ELR (cell line): Measurements from ENCODE around the gene HMCN2.

Experiments used
- DNase-seq: peaks from one replicate; pipeline ENCODE4 v3.0.0-alpha.2; 2015; ENCODE audit warnings: low read depth

Gene HMCN2

DNA sequence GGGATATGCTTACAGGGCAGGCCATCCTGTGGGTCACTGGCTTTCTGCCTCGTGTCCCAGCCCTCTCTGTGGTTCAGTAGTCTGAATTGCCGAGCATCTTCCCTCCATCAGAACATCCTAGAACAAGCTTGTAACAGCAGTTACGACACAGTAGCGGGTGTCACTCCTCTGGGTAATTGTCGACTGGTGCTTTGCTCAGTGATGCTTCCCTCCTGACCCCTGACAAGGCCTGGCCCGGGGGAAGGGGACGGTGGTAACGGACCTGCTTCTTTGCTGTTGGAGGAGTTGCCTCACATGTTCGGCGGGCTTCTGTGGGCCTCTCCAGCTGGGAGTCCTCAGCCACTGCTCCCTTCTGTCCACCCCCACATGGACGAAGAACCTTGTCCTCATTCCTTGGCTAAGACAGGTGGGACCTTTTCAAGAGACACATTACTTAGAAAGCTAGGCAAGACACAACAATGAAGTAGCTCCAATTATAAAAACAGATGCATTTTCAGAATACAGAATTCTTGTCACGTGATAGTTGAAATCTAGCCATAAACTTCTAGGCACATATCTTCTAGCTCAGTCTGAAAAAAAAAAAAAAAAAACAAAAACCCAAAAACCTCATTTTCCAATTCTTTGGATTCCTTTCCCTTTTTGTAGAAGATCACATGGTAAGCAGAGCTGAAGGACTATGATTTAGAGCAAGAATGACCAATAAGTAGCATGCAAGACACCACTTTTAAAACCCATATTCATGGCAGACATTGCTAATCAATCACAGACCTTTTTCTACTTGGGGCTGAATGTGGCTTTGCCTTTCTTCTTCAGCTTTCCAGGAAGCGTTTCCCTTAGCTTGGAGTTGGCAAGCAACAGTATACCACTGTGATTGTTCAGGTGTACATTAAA is 25.0 kb downstream of the HMCN2 start:
- no peak for DNase-seq

DNA sequence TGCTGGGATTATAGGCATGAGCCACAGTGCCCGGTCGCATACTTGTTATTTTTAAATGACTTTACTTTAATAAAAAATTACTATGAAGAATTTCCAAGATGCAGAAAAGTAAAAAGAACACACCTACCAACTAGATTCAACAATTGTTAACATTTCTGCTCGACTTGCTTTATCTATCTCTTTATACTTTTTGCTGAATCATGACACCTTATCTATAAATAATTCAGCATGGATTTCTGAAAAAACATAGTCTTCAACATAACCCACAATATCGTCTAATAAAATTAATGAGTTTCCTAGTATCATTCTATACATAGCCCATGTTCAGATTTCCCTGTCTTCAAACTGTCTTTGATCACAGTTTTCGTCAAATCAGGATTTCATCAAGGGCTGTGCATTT is 25.9 kb downstream of the HMCN2 start:
- DNase-seq: no peak

DNA sequence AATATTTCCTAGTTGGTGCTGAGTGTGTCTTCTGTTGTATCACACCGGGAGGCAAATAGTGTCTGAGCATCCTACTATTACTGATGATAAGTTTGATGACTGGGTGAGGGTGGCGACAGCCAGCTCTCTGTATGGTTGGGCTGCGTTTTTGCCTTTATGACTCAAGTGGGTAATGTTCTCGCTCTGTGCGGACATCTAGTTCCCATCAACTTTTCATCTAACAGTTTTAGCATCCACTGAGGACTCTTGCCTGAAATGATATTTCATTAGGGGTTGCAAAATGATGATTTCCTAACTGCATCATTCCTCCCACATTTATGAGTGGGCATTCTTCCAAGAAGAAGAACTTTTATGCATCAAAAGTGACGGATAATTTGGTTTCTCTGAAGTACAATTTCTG is 26.5 kb downstream of the HMCN2 start:
- DNase-seq: no peak

DNA sequence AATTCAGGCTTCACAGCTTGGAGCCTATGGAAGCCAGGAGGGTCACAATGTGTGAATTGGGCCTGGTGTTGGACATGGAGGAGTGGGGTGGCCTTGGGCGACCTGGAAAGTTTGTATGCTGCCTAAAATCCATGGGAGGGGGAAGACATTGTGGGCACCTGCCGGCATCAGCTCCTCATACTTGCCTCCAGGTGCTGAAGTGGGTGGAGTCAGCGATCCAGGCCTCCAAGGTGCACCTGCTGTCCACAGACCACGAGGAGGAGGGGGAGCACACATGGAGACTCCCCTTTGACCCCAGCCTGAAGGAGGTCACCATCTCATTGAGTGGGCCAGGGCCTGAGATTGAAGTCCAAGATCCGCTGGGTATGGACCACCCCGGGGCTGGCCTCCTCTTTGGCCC is 29.1 kb downstream of the HMCN2 start:
- no peak for DNase-seq

DNA sequence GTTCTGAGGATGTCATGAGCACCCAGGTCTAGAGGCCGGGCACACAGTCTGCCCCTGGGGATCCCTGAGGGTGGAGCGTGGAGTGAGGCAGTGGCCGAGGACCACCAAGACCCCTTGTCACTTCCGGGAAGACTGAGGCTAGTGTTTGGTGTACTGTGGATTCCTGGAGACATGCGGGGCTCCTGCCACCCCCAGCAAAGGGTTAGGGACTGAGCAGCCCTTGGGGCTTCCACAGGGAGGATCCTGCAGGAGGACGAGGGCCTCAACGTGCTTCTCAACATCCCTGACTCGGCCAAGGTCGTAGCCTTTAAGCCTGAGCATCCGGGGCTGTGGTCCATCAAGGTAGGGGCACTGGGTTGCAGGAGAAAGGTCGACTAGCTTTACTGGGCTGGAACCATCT is 29.9 kb downstream of the HMCN2 start:
- no peak for DNase-seq

DNA sequence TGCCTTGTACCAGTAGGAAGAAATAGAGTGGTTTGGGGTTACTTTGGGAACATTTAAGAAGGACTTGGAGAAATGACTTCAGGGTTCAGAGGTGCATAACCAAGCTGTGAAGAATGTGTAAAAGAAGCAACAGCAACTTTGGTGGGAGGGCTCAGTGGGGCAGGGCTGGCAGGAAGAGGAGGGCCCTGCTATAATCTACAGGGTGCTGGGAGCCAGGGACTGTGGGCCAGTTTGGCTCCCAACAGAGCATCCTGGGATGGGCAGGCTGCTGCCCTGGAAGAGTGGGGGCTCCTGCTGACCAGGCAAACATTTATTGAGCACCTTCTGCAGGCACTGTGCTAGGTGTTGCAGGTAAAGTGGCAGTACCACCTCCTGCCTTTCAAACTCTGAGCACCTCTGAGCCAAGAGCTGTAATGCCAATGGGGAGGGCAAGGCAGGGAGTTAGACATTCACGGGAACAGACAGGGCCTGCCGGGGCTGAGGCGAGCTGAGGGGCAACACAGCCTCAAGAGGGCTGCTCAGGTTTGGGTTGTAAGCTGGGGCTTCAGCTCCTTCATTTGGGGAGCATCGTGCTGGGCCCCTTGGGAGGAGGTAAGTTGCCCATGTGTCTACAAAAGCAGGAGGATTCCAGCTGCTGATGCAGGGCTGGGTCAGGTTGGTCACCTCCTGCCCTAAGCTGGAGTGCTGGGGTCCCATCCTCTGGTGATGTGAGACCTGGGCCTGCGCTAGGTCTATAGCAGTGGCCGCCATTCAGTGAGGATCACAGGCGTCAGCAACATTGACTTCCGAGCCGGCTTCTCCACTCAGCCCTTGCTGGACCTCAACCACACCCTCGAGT is 30.6 kb downstream of the HMCN2 start:
- no peak for DNase-seq

DNA sequence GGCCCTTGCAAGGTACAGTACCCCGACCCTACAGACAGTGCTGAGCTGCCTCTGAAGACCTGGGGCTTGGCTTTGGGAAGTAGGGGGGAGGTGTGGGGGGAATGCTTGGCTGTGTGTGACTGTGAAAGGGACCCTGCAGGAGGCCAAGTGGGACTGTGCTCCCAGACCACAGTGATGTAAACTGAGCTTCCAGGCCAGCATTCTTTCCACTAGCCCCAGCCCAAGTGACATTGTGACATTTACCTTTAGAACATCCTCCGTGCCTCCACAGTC is 31.2 kb downstream of the HMCN2 start:
- DNase-seq: no peak

DNA sequence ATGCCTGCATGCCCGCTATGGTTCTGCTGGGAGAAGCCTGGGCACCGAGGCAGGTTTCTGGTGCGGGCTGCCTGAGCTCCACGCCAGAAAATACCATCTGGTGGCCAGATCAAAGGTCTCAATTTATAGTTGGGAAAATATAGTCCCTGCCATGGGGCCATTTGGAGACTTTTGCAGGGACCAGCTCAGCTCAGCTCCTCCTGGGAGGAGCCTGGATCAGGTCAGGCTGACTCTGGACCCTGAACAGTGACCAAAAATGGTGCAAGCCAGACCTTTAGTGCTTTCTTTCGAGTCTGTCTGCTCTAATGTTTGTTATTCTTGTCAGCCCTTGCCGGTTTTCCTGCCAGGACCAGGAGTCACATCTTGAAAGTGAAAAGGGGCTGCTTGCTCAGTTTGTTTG is 31.8 kb downstream of the HMCN2 start:
- DNase-seq: no peak

DNA sequence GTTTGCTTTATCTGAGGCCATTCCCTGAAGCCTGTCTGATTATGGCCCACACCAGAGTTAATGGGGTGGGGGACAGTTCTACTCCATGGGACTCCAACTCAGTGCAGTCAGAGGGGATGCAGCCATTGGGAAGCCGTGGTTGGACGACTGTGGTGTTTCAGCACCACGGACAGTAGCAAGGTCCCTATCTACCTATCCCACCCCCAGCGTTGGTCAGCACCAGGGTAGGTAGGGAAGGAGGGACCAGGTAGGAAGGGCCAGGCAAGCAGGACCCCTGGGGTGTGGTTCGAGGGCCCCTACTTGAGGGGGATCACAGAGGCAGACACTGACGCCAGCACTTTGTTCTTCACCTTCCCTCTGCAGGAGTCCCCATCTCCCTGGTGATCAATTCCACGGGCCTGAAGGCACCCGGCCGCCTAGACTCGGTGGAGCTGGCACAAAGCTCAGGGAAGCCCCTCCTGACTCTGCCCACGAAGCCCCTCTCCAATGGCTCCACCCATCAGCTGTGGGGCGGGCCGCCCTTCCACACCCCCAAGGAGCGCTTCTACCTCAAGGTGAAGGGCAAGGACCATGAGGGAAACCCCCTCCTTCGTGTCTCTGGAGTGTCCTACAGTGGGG is 33.2 kb downstream of the HMCN2 start:
- peak; percentile 13 for DNase-seq

DNA sequence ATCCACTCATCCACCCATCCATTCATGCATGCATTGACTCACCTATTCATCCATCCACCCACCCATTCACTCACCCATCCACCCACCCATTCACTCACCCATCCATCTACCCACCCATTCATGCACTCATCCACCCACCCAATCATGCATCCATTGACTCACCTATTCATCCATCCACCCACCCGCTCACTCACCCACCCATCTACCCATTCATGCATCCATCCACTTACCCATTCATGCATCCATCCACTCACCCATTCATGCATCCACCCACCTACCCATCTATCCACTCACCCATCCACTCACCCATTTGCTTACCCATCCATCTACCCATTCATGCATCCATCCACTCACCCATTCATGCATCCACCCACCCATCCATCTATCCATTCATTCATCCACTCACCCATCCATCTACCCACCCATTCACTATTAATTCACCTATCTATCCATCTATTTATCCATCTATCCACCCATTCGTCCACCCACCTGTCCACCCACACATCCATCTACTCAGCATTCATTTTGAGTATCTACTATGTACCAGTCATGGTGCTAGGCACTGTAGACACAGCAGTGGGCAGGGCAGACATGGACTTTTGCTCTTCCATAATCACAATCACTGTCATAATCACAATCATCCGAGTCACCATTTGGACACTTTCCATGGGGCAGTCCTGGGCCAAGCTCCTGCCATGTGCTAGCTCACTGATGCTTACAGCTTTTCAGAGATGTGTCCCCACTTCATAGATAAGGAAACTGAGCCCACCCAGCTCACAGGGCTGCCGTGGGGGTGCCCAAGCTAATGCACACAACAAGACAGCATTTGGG is 34.4 kb downstream of the HMCN2 start:
- DNase-seq: no peak

DNA sequence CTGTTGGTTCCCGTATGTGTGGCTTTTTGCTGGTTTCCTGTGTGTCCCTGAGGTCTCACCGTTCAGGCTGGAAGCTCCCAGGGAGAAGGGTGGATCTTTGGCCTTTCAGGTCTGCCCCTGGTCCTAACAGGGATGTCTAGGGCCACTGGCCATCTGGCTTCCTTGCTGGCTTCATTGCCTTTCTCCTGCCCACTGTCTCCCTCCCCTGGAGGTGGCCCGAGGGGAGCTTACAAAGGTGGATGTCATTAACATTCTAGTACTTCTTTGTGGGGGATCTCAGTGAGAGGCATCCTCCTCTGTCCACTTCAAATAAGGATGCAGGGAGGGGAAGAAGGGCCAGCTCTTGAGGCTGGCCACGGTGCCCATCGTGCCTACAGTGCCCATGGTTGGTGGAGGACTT is 35.2 kb downstream of the HMCN2 start:
- DNase-seq: no peak

DNA sequence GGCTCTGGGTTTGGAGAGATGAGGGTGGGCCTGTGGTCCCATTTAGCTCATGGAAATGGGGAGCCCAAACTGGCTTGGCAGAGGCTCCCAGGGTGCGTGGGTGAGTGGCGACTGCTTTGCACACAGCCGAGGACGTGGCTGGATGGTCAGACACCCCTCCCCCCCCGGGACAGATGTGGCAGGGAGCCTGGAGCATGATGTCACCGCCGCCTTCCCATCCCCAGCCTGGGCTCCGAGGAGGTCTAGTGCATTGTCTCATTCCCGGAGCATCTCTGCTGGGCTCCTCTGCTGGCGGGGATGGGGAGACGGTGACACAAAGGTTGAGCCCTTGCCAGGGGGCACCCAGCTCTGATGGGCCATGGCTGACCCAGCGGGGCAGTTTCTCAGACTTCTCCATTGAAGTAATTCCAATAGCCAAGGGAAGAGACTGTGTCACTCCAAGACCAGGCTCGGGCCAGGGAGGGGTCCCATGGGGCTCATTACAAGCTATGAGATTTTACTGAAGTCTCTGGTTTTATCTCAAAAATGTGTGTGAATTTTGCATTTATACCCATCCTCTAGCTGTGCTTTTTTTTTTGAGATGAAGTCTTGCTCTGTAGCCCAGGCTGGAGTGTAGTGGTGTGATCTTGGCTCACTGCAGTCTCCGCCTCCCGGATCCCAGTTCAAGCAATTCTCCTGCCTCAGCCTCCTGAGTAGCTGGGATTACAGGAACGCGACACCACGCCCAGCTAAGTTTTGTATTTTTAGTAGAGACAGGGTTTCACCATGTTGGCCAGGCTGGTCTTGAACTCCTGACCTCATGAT is 36.1 kb downstream of the HMCN2 start:
- no peak for DNase-seq

DNA sequence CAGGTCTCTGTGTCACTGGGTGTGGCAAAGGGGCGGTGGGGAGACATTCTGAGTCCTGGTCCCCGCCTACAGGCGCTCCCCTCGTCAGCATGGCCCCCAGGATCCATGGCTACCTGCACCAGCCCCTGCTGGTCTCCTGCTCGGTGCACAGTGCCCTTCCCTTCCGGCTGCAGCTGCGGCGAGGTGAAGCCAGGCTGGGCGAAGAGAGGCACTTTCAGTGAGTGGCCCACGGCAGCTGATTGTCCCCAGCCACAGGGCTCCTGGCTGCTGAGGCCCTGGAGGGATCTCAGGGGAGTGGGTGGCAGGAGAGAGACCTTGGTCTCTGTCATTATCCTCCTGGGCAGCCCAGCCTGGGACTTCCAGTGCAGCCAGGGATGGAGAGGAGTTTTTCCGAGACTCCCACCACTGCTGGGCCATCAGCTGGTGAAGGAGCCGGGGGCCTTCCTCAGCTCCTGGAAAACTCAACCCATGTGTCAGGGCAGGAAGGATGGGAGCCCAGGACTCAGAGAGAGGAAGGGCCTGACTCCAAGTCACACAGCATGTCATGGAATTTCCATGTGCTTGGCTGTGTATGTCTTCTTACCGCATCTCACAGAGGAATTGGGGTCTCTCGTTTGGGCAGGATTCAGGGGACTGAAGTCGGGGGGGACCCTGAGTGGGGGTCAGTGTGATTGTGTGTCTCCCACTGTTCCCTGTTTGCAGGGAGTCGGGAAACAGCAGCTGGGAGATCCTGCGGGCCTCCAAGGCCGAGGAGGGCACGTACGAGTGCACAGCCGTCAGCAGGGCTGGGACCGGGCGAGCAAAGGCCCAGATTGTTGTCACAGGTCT is 37.4 kb downstream of the HMCN2 start:
- no peak for DNase-seq

DNA sequence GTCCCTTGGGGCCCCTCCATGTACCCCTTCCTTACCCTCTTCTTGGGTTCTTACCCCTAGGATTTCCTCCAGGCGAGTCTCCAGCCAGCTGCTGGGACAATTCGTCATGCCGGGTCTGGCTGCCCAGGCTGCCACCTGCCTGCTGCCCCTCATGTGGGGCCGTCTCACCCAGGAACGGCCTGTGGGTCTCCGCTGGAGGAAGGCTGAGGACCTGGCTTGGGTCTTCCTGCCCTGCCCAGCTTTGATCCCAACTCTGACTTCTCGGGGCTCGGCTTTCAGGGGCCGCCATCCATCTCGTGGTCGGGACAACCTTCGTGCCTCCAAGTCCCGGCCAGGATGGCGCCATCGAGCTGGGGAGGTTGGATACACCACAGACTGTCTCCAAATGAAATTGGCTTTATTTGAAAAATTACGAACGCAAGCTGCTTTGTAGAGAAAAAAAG is 38.1 kb downstream of the HMCN2 start:
- no peak for DNase-seq

DNA sequence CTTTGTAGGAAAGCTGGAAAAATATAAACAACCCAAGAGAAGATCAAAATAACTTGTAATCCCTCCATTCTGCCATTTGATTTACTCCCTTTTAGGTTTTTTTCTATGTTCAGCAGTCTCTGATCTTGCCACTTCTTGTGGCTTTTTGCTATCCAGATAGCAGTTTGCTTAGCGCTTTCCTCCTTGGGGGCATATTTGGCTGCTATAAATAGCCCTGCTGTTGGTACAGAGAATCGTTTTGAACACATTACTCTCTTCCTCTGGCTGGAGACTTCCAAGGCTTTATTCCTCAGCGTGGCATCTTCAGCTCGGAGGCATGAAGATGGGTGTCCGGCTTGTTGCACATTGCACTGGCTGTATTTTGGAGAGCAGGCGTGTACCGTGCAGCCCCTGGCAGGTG is 38.6 kb downstream of the HMCN2 start:
- no peak for DNase-seq

DNA sequence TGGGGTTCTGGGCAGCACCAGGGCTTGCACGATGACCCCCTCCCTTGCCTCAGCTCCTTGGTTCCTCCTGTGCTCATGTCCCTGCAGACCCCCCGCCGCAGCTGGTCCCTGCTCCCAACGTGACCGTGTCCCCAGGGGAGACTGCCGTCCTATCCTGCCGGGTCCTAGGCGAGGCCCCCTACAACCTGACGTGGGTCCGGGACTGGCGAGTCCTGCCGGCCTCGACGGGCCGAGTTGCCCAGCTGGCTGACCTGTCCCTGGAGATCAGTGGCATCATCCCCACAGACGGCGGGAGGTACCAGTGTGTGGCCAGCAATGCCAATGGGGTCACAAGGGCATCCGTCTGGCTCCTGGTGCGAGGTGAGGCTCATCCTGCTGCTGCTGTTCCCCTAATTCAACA is 39.1 kb downstream of the HMCN2 start:
- no peak for DNase-seq

DNA sequence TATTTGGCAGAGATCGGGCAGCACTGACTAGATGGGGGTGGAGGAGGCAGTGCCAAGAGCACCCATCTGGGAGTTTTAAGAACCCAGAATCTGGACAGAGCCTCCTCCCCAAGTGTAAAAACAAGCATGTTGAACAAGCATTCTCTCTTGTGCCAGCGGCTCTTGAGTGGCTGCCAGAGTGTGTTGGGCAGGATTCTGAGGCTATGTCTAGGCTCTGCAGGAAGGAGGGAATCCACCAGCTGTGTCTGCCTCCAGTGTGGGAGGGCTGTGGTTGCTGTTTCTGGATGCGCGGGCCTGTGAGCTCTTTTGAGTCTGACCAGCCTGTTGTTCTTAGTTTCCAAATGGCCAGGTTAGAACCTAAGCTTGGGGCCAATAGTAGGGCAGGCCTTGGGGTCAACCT is 39.8 kb downstream of the HMCN2 start:
- no peak for DNase-seq

DNA sequence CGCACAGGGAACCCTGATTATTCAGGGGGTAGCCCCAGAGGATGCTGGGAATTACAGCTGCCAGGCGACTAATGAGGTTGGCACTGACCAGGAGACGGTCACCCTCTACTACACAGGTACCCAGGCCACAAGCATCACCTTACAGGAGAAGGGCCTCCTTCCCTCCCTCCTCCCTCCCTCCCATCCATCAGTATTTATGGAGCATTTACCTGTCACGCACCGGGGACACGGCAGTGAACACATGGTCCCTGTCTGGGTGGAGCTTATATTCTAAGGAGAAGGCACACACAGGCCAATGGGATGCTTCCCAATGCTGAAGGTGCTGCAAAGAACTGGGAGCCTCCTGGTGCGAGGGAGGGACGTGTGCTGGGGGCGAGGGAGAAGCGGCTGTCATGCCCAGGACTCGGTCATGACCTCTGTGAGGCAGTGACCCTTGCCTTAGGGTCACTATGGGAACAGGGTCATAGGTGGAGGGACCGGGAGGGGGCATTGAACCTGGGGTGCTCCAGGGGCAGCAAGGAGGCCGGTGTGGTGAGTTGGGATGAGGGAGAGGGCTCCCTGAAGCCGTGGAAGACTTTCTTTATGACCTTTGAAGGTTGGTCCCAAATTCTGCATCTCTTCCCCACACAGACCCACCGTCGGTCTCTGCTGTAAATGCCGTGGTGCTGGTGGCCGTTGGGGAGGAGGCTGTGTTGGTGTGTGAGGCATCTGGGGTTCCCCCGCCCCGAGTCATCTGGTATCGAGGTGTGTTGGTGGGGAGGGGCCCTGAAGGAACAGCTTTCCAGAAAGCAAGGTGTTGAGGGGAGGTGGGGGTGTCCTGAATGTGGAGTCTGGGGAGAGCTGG is 41.5 kb downstream of the HMCN2 start:
- no peak for DNase-seq

DNA sequence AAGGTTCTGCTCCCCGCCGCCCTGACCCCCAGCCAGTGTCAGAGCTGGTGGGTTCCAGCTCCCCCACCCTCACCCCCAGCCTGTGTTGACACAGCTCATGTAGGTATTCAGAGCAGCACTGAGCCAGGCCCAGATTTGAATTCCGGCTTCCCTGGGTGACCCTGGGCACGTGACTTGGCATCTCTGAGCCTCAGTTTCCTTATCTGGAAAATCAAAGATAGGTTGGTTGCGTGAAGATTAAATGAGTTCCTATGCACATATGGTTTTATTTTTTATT is 42.0 kb downstream of the HMCN2 start:
- DNase-seq: no peak

DNA sequence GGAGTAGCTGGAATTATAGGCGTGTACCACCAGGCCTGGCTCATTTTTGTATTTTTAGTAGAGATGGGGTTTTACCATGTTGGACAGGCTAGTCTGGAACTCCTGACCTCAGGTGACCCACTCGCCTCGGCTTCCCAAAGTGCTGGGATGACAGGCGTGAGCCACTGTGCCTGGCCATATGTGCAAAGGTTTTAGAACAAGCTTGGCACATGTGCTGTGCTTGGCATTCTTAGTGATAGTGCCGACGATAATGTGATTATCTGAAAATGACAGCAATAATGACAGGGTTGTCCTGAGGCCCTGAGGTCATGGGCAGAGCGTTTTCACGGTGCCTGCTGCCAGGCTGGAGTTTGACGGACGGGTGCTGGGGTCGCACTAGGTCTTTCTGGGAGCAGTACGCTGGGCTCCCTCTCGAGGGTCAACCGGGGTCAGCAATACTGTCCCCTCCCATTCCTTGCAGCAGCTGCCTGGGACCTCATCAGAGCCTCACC is 42.6 kb downstream of the HMCN2 start:
- no peak for DNase-seq
